Metanephros (tissue), 1 donor: ENCODE measurements around the gene SLC25A36. TPM values are rescaled to one million over a fixed set of nuclear protein-coding genes. Genes with fewer than 3 reads are reported as not detected.

ENCODE experiments used
- total RNA-seq: library from RNA; depleted of rRNA; stranded (reverse); fragments of >200 nt; gene quantifications from one replicate; pipeline ENCODE4 v1.2.3, GENCODE V29; 2014

The SLC25A36 gene
- 232 TPM for total RNA-seq

GRCh38 chr3:140941434-140942220 is at the start of gene SLC25A36:
SLC25A36 (plus strand) TSS chr3:140941836; CDS start chr3:140942055, 219 bp downstream.

Other genes starting within 250 kb of the SLC25A36 start
- gene SPSB4, start 109.5 kb downstream of the SLC25A36 start, total RNA-seq = 10.9 TPM